IMR-90 (cell line): Measurements from ENCODE around the gene BRINP1. TPM values are rescaled to one million over a fixed set of nuclear protein-coding genes. Genes with fewer than 3 reads are reported as not detected.

ENCODE experiments used
- ATAC-seq: fragments of 200-7000 bp; cut with Tn5 transposase; 2 replicates; pipeline ENCODE4 v1.9.1; 2020; ENCODE audit warnings: low read depth, mild to moderate bottlenecking, moderate library complexity
- BruUV-seq: library from RNA; stranded (reverse); fragments of 400-500 nt; replicated peaks from 2 replicates; lab custom pipeline; 2021; lab: Mats Ljungman, UMichigan
- CTCF ChIA-PET: fragments of 300-600 bp; formaldehyde crosslinking; extraction: SDS; loops from one replicate; lab custom pipeline; 2021; ENCODE audit warnings: antibody characterized with exemption; lab: Yijun Ruan, JAX
- POLR2A ChIA-PET: fragments of 300-600 bp; sonication (Branson Sonifier 250); formaldehyde crosslinking; loops from one replicate; lab custom pipeline; 2022; ENCODE audit warnings: antibody characterized with exemption; ENCODE audit not compliant: unreplicated experiment; lab: Charles Lee
- DNase-seq: peaks from one replicate; pipeline ENCODE4 v3.0.0; 2013
- H2AFZ ChIP-seq: replicated peaks from 2 replicates; pipeline ENCODE3; 2013; ENCODE audit warnings: low read length, mild to moderate bottlenecking; ENCODE audit not compliant: poor library complexity
- H2AK5ac ChIP-seq: 2 replicates; pipeline ENCODE4 v1.6.1; 2013; ENCODE audit warnings: low read depth, low read length, inconsistent platforms
- H2AK9ac ChIP-seq: replicated peaks from 2 replicates; pipeline ENCODE3; 2013; ENCODE audit warnings: mild to moderate bottlenecking, low read depth, low read length, moderate library complexity; ENCODE audit not compliant: poor library complexity
- H2BK120ac ChIP-seq: 2 replicates; pipeline ENCODE4 v1.6.1; 2013; ENCODE audit warnings: low read depth, low read length, inconsistent platforms
- H2BK15ac ChIP-seq: 3 replicates; pipeline ENCODE4 v1.6.1; 2013; ENCODE audit warnings: low read depth, low read length, inconsistent platforms
- H2BK20ac ChIP-seq: 2 replicates; pipeline ENCODE4 v1.6.1; 2013; ENCODE audit warnings: low read depth, mild to moderate bottlenecking, inconsistent platforms, low read length, moderate library complexity
- H2BK5ac ChIP-seq: 2 replicates; pipeline ENCODE4 v1.6.1; 2013; ENCODE audit warnings: mild to moderate bottlenecking, low read depth, low read length, inconsistent platforms; ENCODE audit not compliant: poor library complexity, severe bottlenecking
- H3K14ac ChIP-seq: replicated peaks from 2 replicates; pipeline ENCODE4 v1.6.1; 2013; ENCODE audit warnings: low read depth, low read length, inconsistent platforms
- H3K18ac ChIP-seq: 2 replicates; pipeline ENCODE4 v1.6.1; 2013; ENCODE audit warnings: low read depth, low read length, control low read depth
- H3K23ac ChIP-seq: 2 replicates; pipeline ENCODE4 v1.6.1; 2013; ENCODE audit warnings: low read depth, low read length, inconsistent platforms
- H3K27ac ChIP-seq: 2 replicates; pipeline ENCODE4 v1.5.1; 2013; ENCODE audit warnings: mild to moderate bottlenecking, control low read depth, low read length; ENCODE audit not compliant: insufficient read depth
- H3K27me3 ChIP-seq: 2 replicates; pipeline ENCODE4 v1.6.1; 2013; ENCODE audit warnings: low read length; ENCODE audit not compliant: control insufficient read depth, insufficient read depth
- H3K36me3 ChIP-seq: 2 replicates; pipeline ENCODE4 v1.6.1; 2013; ENCODE audit warnings: low read length, mixed read lengths; ENCODE audit not compliant: control insufficient read depth, insufficient read depth
- H3K4ac ChIP-seq: 2 replicates; pipeline ENCODE4 v1.6.1; 2013; ENCODE audit warnings: low read depth, low read length, inconsistent platforms
- H3K4me1 ChIP-seq: 2 replicates; pipeline ENCODE4 v1.6.1; 2013; ENCODE audit warnings: low read length, mixed read lengths; ENCODE audit not compliant: control insufficient read depth, insufficient read depth
- H3K4me2 ChIP-seq: 2 replicates; pipeline ENCODE4 v1.6.1; 2013; ENCODE audit warnings: low read depth, mild to moderate bottlenecking, control low read depth, low read length, moderate library complexity
- H3K4me3 ChIP-seq: 2 replicates; pipeline ENCODE4 v1.5.1; 2013; ENCODE audit warnings: low read depth, mild to moderate bottlenecking, control low read depth, low read length, moderate library complexity; ENCODE audit not compliant: insufficient read depth
- H3K56ac ChIP-seq: 2 replicates; pipeline ENCODE4 v1.6.1; 2013; ENCODE audit warnings: low read length, inconsistent platforms; ENCODE audit not compliant: insufficient read depth; ENCODE audit errors: extremely low read depth
- H3K79me1 ChIP-seq, 2 experiments: 2 replicates each; pipeline ENCODE4 v1.6.1; 2013; ENCODE audit warnings: low read length in 2 of 2, inconsistent platforms in 1 of 2, low read depth in 1 of 2
- H3K9ac ChIP-seq: 2 replicates; pipeline ENCODE4 v1.6.1; 2013; ENCODE audit warnings: low read depth, low read length, control low read depth
- H3K9me1 ChIP-seq: 2 replicates; pipeline ENCODE4 v1.6.1; 2013; ENCODE audit warnings: low read length, inconsistent platforms; ENCODE audit not compliant: insufficient read depth
- H3K9me3 ChIP-seq: 2 replicates; pipeline ENCODE4 v1.6.1; 2013; ENCODE audit warnings: low read length; ENCODE audit not compliant: control insufficient read depth, insufficient read depth
- H4K20me1 ChIP-seq: 2 replicates; pipeline ENCODE4 v1.6.1; 2013; ENCODE audit warnings: low read length, inconsistent platforms; ENCODE audit not compliant: insufficient read depth
- H4K5ac ChIP-seq: 2 replicates; pipeline ENCODE4 v1.6.1; 2013; ENCODE audit warnings: mild to moderate bottlenecking, low read depth, low read length, control low read depth
- H4K8ac ChIP-seq, 2 experiments: 2 replicates each; pipeline ENCODE4 v1.6.1; 2013; ENCODE audit warnings: low read depth in 2 of 2, low read length in 2 of 2, control low read depth in 1 of 2, inconsistent platforms in 1 of 2
- H4K91ac ChIP-seq: 2 replicates; pipeline ENCODE4 v1.6.1; 2013; ENCODE audit warnings: low read depth, low read length, inconsistent platforms; ENCODE audit not compliant: insufficient read depth
- CTCF ChIP-seq: conservative IDR thresholded peaks from 2 replicates; pipeline ENCODE4 v1.5.1; 2012; ENCODE audit warnings: mild to moderate bottlenecking, low read depth, low read length, improper control_type of control experiment
- WGBS, 2 experiments: methylation state at CpG; one replicate each; pipeline versions ENCODE4 v1.1.5 to v1.1.7; 2013; ENCODE audit warnings: missing lambda C conversion rate in 2 of 2; ENCODE audit not compliant: insufficient read length in 1 of 2; ENCODE audit errors: extremely low coverage in 2 of 2; 5-methylcytosine and 5-hydroxymethylcytosine counted together
- dilution Hi-C: fragments of 300-500 bp; cut with HindIII; formaldehyde crosslinking; loops from one replicate; pipeline ENCODE4 v1.14.3; 2018; ENCODE audit warnings: low sequenced_read_pairs; ENCODE audit not compliant: unreplicated experiment
- in situ Hi-C: fragments of 300-500 bp; cut with MboI; formaldehyde crosslinking; loops from 3 replicates; pipeline ENCODE4 v1.14.3; 2019; ENCODE audit warnings: low sequenced_read_pairs, inconsistent platforms, mixed read lengths
- intact Hi-C: fragments of 100-400 bp; cut with micrococcal nuclease; formaldehyde crosslinking; loops from 2 replicates; pipeline ENCODE4 v1.10.0; 2022
- polyA plus RNA-seq, 3 experiments: library from polyadenylated mRNA; depleted of rRNA; stranded (reverse); fragments of >200 nt; gene quantifications; 2 replicates each; pipeline ENCODE4 v1.2.3, GENCODE V29; 2012; ENCODE audit warnings: low replicate concordance in 1 of 3
- total RNA-seq: library from RNA; depleted of rRNA; stranded (reverse); fragments of >200 nt; gene quantifications from 2 replicates; pipeline ENCODE4 v1.2.3, GENCODE V29; 2012

BRINP1 gene
- total and polyA plus RNA-seq, 2 of the 4 experiments (the other 2 are of a cell fraction), result under 0.01 TPM; not detected in 1

GRCh38 chr9:119252671-119253299, 116.5 kb downstream of the BRINP1 start:
- intact Hi-C loops (no loop called here), dilution Hi-C loops (no loop called here), in situ Hi-C loops (no loop called here)
- H2BK20ac ChIP-seq, result no peak overlapping the region
- no peak overlapping the region for H2AK5ac ChIP-seq
- TF ChIP-seq CTCF, result no peak
- no peaks in the 10 kb centered on the region for H3K4me1 ChIP-seq
- no peaks in the 10 kb centered on the region for H4K20me1 ChIP-seq
- no peak overlapping the region for H2BK120ac ChIP-seq
- ChIA-PET CTCF (interaction anchor here (0.6 kb wide), 1 partner anchor 700 kb away, joined by 3 read pairs; no protein-coding TSS in a partner anchor), POLR2A (no interaction called here)
- H3K9me1 ChIP-seq, result no peaks in the 10 kb centered on the region
- H3K9ac ChIP-seq, result no peak overlapping the region
- no peak overlapping the region for H4K91ac ChIP-seq
- no peak overlapping the region for H3K56ac ChIP-seq
- H4K5ac ChIP-seq, result no peak overlapping the region
- H3K4ac ChIP-seq, result no peak overlapping the region
- H3K18ac ChIP-seq, result no peak overlapping the region
- H3K9me3 ChIP-seq, result peaks cover 21% of the 10 kb centered on the region
- no peak overlapping the region for H3K27ac ChIP-seq
- H3K79me1 ChIP-seq, result no peaks in the 10 kb centered on the region
- no peak overlapping the region for H4K8ac ChIP-seq
- H2BK5ac ChIP-seq, result no peak overlapping the region
- BruUV-seq, result no TSS peak
- DNase-seq, result no peak
- H3K4me2 ChIP-seq, result no peak overlapping the region
- H3K14ac ChIP-seq, result no peak overlapping the region
- H2AFZ ChIP-seq, result no peak overlapping the region
- no peak overlapping the region for H3K23ac ChIP-seq
- no peak for ATAC-seq
- no CpG with 5 or more reads among the region's 5 CpGs for WGBS, 2 experiments
- H3K27me3 ChIP-seq, result no peaks in the 10 kb centered on the region
- H2AK9ac ChIP-seq, result no peak overlapping the region
- H3K36me3 ChIP-seq, result no peaks in the 10 kb centered on the region
- H2BK15ac ChIP-seq, result no peak overlapping the region
- no peak overlapping the region for H3K4me3 ChIP-seq
